Thyroid gland (tissue), 4 donors: ENCODE data around the gene ACER1. TPM values are rescaled to one million over a fixed set of nuclear protein-coding genes. Genes with fewer than 3 reads are reported as not detected.

Experiments used
- DNase-seq, 2 donors: peaks; one replicate each; pipeline ENCODE4 v3.0.0-alpha.2; 2019
- H3K27ac ChIP-seq, 3 donors: fragments of 200-600 bp; sonication (generic); 1 replicate in 2 of 3; 2 replicates in 1 of 3; pipeline ENCODE4 v1.5.1; 2016 to 2019; ENCODE audit warnings: mild to moderate bottlenecking in 1 of 3, moderate library complexity in 1 of 3
- H3K27me3 ChIP-seq: fragments of 200-600 bp; sonication (generic); one replicate; pipeline ENCODE4 v1.5.1; 2019
- H3K36me3 ChIP-seq, 2 donors: fragments of 200-600 bp; sonication (generic); one replicate each; pipeline ENCODE4 v1.5.1; 2016 to 2019
- H3K4me1 ChIP-seq, 2 donors: fragments of 200-600 bp; sonication (generic); one replicate each; pipeline ENCODE4 v1.5.1; 2017 to 2019
- H3K4me3 ChIP-seq, 3 donors: fragments of 200-600 bp; sonication (generic); replicated peaks in 1 of 3; 1 replicate in 2 of 3; 2 replicates in 1 of 3; pipeline ENCODE4 v1.5.1; 2016; ENCODE audit warnings: mild to moderate bottlenecking in 1 of 3
- H3K9me3 ChIP-seq: fragments of 200-600 bp; sonication (generic); one replicate; pipeline ENCODE4 v1.5.1; 2017
- CTCF ChIP-seq, 6 experiments: fragments of 200-600 bp in 3 of 6; fragments of 450-650 bp in 3 of 6; sonication (generic) in 3 of 6; IDR thresholded peaks; one replicate each; pipeline ENCODE4 v1.5.1; 2016 to 2019; ENCODE audit warnings: antibody characterized with exemption in 6 of 6, mild to moderate bottlenecking in 2 of 6, inconsistent platforms in 1 of 6, moderate library complexity in 1 of 6
- POLR2A ChIP-seq, 2 donors: fragments of 450-650 bp; IDR thresholded peaks; one replicate each; pipeline ENCODE4 v1.6.1; 2017; ENCODE audit warnings: antibody characterized with exemption in 2 of 2, mild to moderate bottlenecking in 2 of 2, moderate library complexity in 1 of 2
- WGBS, 2 donors: methylation state at CpG; one replicate each; pipeline ENCODE4 v1.1.5; 2017; 5-methylcytosine and 5-hydroxymethylcytosine counted together
- intact Hi-C: fragments of 100-400 bp; cut with DNase I; formaldehyde crosslinking; loops from one replicate; pipeline ENCODE4 v1.15.1; 2023
- total RNA-seq, 4 donors: library from RNA; depleted of rRNA; stranded (reverse); fragments of >200 nt; gene quantifications; one replicate each; pipeline ENCODE4 v1.2.3, GENCODE V29; 2016

ACER1 gene
- total RNA-seq, 4 donors from 2014 or later = 0.67 TPM; not detected in 3

- H3K27ac ChIP-seq = no peak overlapping the region
- 74 to 81% methylated on average over 18 of the region's 18 CpGs for WGBS, 2 donors
- no peaks in the 10 kb centered on the region for H3K9me3 ChIP-seq
- no peak for DNase-seq
- H3K4me3 ChIP-seq = no peak overlapping the region
- no peak for TF ChIP-seq POLR2A (IDR thresholded peaks at IDR 0.05)
- no peak for TF ChIP-seq CTCF (IDR thresholded peaks at IDR 0.05)
- H3K27me3 ChIP-seq = no peaks in the 10 kb centered on the region
- peaks cover 6 to 21% of the 10 kb centered on the region in 2 donors for H3K4me1 ChIP-seq
- peaks cover 10 to 15% of the 10 kb centered on the region in 2 donors for H3K36me3 ChIP-seq
- intact Hi-C loops = no loop called here
Observed at GRCh38 chr19:6263735-6264444, 69.5 kb downstream of the ACER1 start.

DNA sequence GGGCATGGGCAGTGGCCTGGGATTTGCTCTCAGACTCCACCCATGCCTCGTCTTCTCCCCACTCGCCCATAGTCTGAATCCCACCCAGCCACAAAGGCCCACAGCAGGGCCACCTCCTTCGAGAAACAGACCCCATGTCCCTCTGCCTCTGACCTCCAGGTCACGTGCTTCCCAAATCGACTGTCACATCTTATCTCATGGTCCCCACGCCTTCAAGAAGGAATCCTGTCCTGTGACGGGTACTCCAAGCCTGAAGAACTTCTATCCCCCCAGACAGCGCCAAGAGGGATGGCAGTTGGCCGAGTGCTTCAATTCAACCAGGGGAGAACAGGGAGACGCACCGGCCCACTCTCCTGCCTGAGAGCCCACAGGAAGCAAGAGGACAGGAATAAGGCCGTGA, 70.1 kb downstream of the ACER1 start:
- Histone ChIP-seq H3K27ac (no peak overlapping the region), H3K4me3 (no peak overlapping the region), H3K27me3 (no peaks in the 10 kb centered on the region), H3K9me3 (no peaks in the 10 kb centered on the region), H3K4me1 (peaks cover 6 to 21% of the 10 kb centered on the region in 2 donors), H3K36me3 (peaks cover 10 to 11% of the 10 kb centered on the region in 2 donors)
- 87 to 88% methylated on average over 11 of the region's 12 CpGs for WGBS, 2 donors
- no peak for DNase-seq
- intact Hi-C loops = no loop called here
- TF ChIP-seq CTCF (IDR thresholded peaks at IDR 0.05) = no peak

DNA sequence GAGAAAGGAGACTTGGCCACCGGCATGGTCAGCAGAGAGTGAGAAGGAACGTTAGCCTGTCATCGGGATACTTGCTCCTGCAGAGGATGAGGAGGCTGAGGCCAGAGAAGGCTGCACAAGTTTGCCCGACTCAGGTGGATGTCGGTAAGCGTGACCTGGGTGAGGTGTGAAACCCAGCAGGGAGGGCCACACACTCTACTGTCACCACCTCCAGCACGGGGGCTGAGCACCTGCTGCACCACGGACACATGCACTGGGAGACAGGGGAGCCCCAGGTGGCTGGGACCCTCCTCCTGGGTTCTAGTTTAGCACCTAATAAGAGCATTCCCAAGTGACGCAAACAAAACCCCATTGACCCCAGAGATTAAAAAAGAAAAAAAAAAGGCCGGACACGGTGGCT, 70.9 kb downstream of the ACER1 start:
- no peak for DNase-seq
- H3K4me3 ChIP-seq = no peak overlapping the region
- intact Hi-C loops = no loop called here
- no peaks in the 10 kb centered on the region for H3K27me3 ChIP-seq
- WGBS, 2 donors = 87 to 92% methylated on average over 11 of the region's 11 CpGs
- H3K4me1 ChIP-seq = peaks cover 6 to 21% of the 10 kb centered on the region in 2 donors
- TF ChIP-seq CTCF (IDR thresholded peaks at IDR 0.05) (no peak), POLR2A (IDR thresholded peaks at IDR 0.05) (no peak)
- no peaks in the 10 kb centered on the region for H3K9me3 ChIP-seq
- peaks cover 10 to 11% of the 10 kb centered on the region in 2 donors for H3K36me3 ChIP-seq
- no peak overlapping the region for H3K27ac ChIP-seq

- intact Hi-C loops = no loop called here
- H3K4me1 ChIP-seq = peaks cover 6 to 21% of the 10 kb centered on the region in 2 donors
- 83 to 84% methylated on average over 12 to 15 of the region's 15 CpGs for WGBS, 2 donors
Observed at GRCh38 chr19:6261883-6262282, 71.5 kb downstream of the ACER1 start.

More at GRCh38 chr19:6261883-6262282, 71.5 kb downstream of the ACER1 start:
- Histone ChIP-seq H3K36me3 (peaks cover 10 to 11% of the 10 kb centered on the region in 2 donors), H3K27ac (no peak overlapping the region), H3K4me3 (no peak overlapping the region), H3K9me3 (no peaks in the 10 kb centered on the region), H3K27me3 (no peaks in the 10 kb centered on the region)
- no peak for DNase-seq
- TF ChIP-seq CTCF (IDR thresholded peaks at IDR 0.05) (no peak), POLR2A (IDR thresholded peaks at IDR 0.05) (no peak)
